SK-N-SH (cell line): ENCODE data around the gene CLDN10. TPM values are rescaled to one million over a fixed set of nuclear protein-coding genes. Genes with fewer than 3 reads are reported as not detected.

Source experiments
- CTCF ChIA-PET: fragments of 300-600, 350-600 bp; formaldehyde crosslinking; extraction: SDS; loops from one replicate; lab custom pipeline; 2021; lab: Yijun Ruan, JAX
- POLR2A ChIA-PET: fragments of 350-600 bp; sonication (Branson Sonifier 250); formaldehyde crosslinking; extraction: SDS; loops from one replicate; lab custom pipeline; 2020; ENCODE audit warnings: antibody characterized with exemption, inconsistent platforms; lab: Yijun Ruan, JAX
- DNase-seq: peaks from one replicate; pipeline ENCODE4 v3.0.0; 2012
- H2AFZ ChIP-seq: fragments of 200-600 bp; sonication (generic); 2 replicates; pipeline ENCODE4 v1.8.1; 2016; ENCODE audit warnings: antibody characterized with exemption, mild to moderate bottlenecking, low read depth
- H3F3A ChIP-seq: fragments of 200-600 bp; sonication (generic); replicated peaks from 2 replicates; pipeline ENCODE3; 2016; ENCODE audit warnings: antibody characterized with exemption, mild to moderate bottlenecking; ENCODE audit not compliant: insufficient read depth
- H3K27ac ChIP-seq, 2 experiments: fragments of 200-500 bp in 1 of 2; fragments of 200-600 bp in 1 of 2; sonication (Bioruptor generic) in 1 of 2; sonication (generic), shearing (Covaris generic) in 1 of 2; 2 replicates each; pipeline versions ENCODE4 v1.5.1 to v1.6.1; 2014 to 2016; ENCODE audit warnings: low read depth in 2 of 2, inconsistent platforms in 1 of 2, low read length in 1 of 2, mild to moderate bottlenecking in 1 of 2, mixed read lengths in 1 of 2
- H3K27me3 ChIP-seq: fragments of 200-600 bp; sonication (generic), shearing (Covaris generic); 2 replicates; pipeline ENCODE4 v1.6.1; 2016; ENCODE audit warnings: mixed run types; ENCODE audit not compliant: insufficient read depth
- H3K36me3 ChIP-seq, 2 experiments: fragments of 200-500 bp in 1 of 2; fragments of 200-600 bp in 1 of 2; sonication (Bioruptor generic) in 1 of 2; sonication (generic) in 1 of 2; replicated peaks in 1 of 2; 2 replicates each; pipeline versions ENCODE3 to v1.5.1; 2014 to 2016; ENCODE audit warnings: low read length in 1 of 2, mild to moderate bottlenecking in 1 of 2; ENCODE audit not compliant: insufficient read depth in 2 of 2, control insufficient read depth in 1 of 2
- H3K4me1 ChIP-seq, 2 experiments: fragments of 200-500 bp in 1 of 2; fragments of 200-600 bp in 1 of 2; sonication (Bioruptor generic) in 1 of 2; sonication (generic), shearing (Covaris generic) in 1 of 2; 2 replicates each; pipeline versions ENCODE4 v1.5.1 to v1.6.1; 2014 to 2016; ENCODE audit warnings: low read depth in 1 of 2, low read length in 1 of 2, mixed run types in 1 of 2; ENCODE audit not compliant: insufficient read depth in 2 of 2, control insufficient read depth in 1 of 2
- H3K4me2 ChIP-seq: fragments of 200-600 bp; sonication (generic), shearing (Covaris generic); 2 replicates; pipeline ENCODE4 v1.6.1; 2017; ENCODE audit warnings: mixed run types
- H3K4me3 ChIP-seq, 2 experiments: fragments of 200-500 bp in 1 of 2; fragments of 200-600 bp in 1 of 2; sonication (Bioruptor generic) in 1 of 2; sonication (generic), shearing (Covaris generic) in 1 of 2; 2 replicates each; pipeline versions ENCODE4 v1.5.1 to v1.8.1; 2014 to 2016; ENCODE audit warnings: low read depth in 2 of 2, inconsistent platforms in 1 of 2, low read length in 1 of 2, mild to moderate bottlenecking in 1 of 2, mixed read lengths in 1 of 2, moderate library complexity in 1 of 2
- H3K79me2 ChIP-seq: fragments of 200-600 bp; sonication (generic); 2 replicates; pipeline ENCODE4 v1.8.1; 2017; ENCODE audit warnings: mild to moderate bottlenecking; ENCODE audit not compliant: insufficient read depth
- H3K9ac ChIP-seq: fragments of 200-600 bp; sonication (generic); 2 replicates; pipeline ENCODE4 v1.6.1; 2017; ENCODE audit warnings: mixed run types
- H3K9me2 ChIP-seq: fragments of 200-600 bp; sonication (generic); 2 replicates; pipeline ENCODE4 v1.6.1; 2017; ENCODE audit warnings: mixed run types
- H3K9me3 ChIP-seq: fragments of 200-600 bp; sonication (generic); 2 replicates; pipeline ENCODE4 v1.6.1; 2017; ENCODE audit warnings: mixed run types, mild to moderate bottlenecking, moderate library complexity
- H4K20me1 ChIP-seq: fragments of 200-600 bp; sonication (generic); 2 replicates; pipeline ENCODE4 v1.6.1; 2017; ENCODE audit warnings: mild to moderate bottlenecking, mixed run types; ENCODE audit not compliant: insufficient read depth
- EZH2phosphoT487 ChIP-seq: fragments of 200-600 bp; sonication (generic); IDR thresholded peaks from 2 replicates; pipeline ENCODE4 v1.6.1; 2017; ENCODE audit warnings: low read depth, mixed run types, mild to moderate bottlenecking, antibody characterized with exemption, moderate library complexity, borderline replicate concordance
- MEF2A ChIP-seq: IDR thresholded peaks from 2 replicates; pipeline ENCODE4 v1.4.0; 2012; ENCODE audit warnings: low read depth, borderline replicate concordance
- MXI1 ChIP-seq: IDR thresholded peaks from 2 replicates; pipeline ENCODE4 v1.6.1; 2012; ENCODE audit warnings: mild to moderate bottlenecking, low read depth, low read length, improper control_type of control experiment
- RFX5 ChIP-seq: IDR thresholded peaks from 2 replicates; pipeline ENCODE4 v1.6.1; 2012; ENCODE audit warnings: mild to moderate bottlenecking, improper control_type of control experiment, low read length
- RXRA ChIP-seq: IDR thresholded peaks from 2 replicates; pipeline ENCODE4 v1.4.0; 2012; ENCODE audit warnings: low read depth, mild to moderate bottlenecking, borderline replicate concordance
- SMC3 ChIP-seq: IDR thresholded peaks from 2 replicates; pipeline ENCODE4 v1.6.1; 2012; ENCODE audit warnings: low read depth, low read length, improper control_type of control experiment
- WGBS: methylation state at CpG from one replicate; pipeline ENCODE4 v1.1.6; 2017; ENCODE audit warnings: low lambda C conversion rate; 5-methylcytosine and 5-hydroxymethylcytosine counted together
- polyA plus RNA-seq, 3 experiments: library from polyadenylated mRNA; depleted of rRNA; stranded (reverse); fragments of >200 nt; gene quantifications; 2 replicates each; pipeline ENCODE4 v1.2.3, GENCODE V29; 2012
- TF ChIP-seq, protein P1 (sequence below): IDR thresholded peaks from 2 replicates; pipeline ENCODE4 v1.6.1; 2012; ENCODE audit warnings: mild to moderate bottlenecking, low read depth, low read length, moderate library complexity
- TF ChIP-seq, protein P2 (sequence below): fragments of 150-350 bp; IDR thresholded peaks from 2 replicates; pipeline ENCODE4 v1.6.1; 2016; ENCODE audit warnings: mild to moderate bottlenecking, low read depth, low read length

Gene CLDN10
- polyA plus RNA-seq, 1 of the 3 experiments (the other 2 are of a cell fraction): 0.05 TPM

DNA sequence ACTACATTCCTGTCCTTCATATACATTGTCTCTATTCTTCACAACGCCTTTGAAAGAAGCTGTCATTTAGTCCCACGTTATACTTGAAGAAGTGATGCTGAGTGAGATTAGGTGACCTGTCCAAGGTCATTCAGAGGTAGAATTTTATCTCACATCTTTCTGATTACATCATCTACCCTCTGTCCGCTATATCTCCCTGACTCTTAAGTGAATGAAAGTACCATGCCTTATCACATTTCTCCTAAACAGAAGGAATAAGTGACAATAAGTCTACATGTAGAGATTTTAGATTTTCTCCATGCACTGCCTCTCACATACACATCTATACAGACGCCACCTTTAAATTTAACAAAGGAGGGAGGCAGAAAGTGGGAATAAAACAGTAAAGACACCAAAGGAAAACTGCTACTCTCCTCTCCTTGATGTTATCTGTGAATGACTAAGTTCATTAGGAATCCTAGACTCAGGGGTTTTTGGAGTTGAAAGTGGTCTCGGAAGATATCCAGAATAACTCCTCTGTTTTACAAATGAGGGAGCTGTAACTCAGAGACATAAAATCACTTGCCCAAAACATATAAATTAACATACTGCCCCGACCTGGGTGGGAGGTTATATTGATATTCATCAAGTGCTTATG is 4.9 kb upstream of the CLDN10 start:
- Histone ChIP-seq H2AFZ (peak overlapping the region; percentile 66), H3K79me2 (no peaks in the 10 kb centered on the region), H4K20me1 (no peaks in the 10 kb centered on the region), H3K4me3 (no peak overlapping the region), H3K9me3 (no peaks in the 10 kb centered on the region), H3K9ac (no peak overlapping the region), H3F3A (no peaks in the 10 kb centered on the region), H3K4me1 (no peaks in the 10 kb centered on the region; a peak in 2 of 4 replicates), H3K27ac (no peak overlapping the region), H3K36me3 (no peaks in the 10 kb centered on the region), H3K27me3 (no peaks in the 10 kb centered on the region), H3K9me2 (no peaks in the 10 kb centered on the region), H3K4me2 (peak overlapping the region; percentile 32; the same call in 1 of the 2 replicates)
- TF ChIP-seq RXRA (peak; percentile 69; the same call in 1 of the 2 replicates), RFX5 (no peak)
- no peak for DNase-seq
- CTCF ChIA-PET: interaction anchor here (0.6 to 5.3 kb wide), 2 partner anchors 8 to 11 kb away, joined by 3 to 29 read pairs; no protein-coding TSS in a partner anchor
- WGBS: 32% methylated on average over 6 of the region's 6 CpGs
- POLR2A ChIA-PET: no interaction called here

DNA sequence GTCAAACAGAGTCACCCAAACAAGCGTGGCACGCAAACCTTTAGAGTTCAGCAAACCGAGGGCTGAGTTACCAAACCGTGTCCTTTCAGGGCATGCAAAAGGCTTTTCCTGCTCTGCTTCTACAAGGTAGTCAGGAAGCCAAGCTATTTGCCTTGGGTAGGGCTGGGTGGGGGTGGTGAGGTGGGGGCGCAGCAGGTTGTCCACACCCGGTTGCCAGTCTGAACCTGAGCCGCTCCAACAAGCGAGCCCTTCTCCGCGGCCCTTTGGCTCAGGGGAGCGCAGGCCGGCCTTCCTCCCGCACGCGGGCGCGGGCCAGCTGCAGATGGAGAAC is 347 bp upstream of the CLDN10 start:
- peak overlapping the region in 1 of 2 experiments; percentile 22; a peak in 1 of 4 replicates for H3K4me3 ChIP-seq
- H3K4me1 ChIP-seq: no peaks in the 10 kb centered on the region; a peak in 2 of 4 replicates
- no peaks in the 10 kb centered on the region for H4K20me1 ChIP-seq
- H3K4me2 ChIP-seq: no peak overlapping the region
- no peak overlapping the region for H3K27ac ChIP-seq
- no peaks in the 10 kb centered on the region for H3K36me3 ChIP-seq
- no peaks in the 10 kb centered on the region for H3K79me2 ChIP-seq
- no peak for DNase-seq
- no peaks in the 10 kb centered on the region for H3K27me3 ChIP-seq
- ChIA-PET CTCF (interaction anchor here (0.8 to 1.1 kb wide), 3 partner anchors 10 to 15 kb away, joined by 3 to 4 read pairs (median 4); no protein-coding TSS in a partner anchor), POLR2A (no interaction called here)
- no peaks in the 10 kb centered on the region for H3K9me2 ChIP-seq
- TF ChIP-seq MXI1 (no peak), EZH2phosphoT487 (no peak), MEF2A (no peak), SMC3 (no peak)
- TF ChIP-seq, protein P1, sequence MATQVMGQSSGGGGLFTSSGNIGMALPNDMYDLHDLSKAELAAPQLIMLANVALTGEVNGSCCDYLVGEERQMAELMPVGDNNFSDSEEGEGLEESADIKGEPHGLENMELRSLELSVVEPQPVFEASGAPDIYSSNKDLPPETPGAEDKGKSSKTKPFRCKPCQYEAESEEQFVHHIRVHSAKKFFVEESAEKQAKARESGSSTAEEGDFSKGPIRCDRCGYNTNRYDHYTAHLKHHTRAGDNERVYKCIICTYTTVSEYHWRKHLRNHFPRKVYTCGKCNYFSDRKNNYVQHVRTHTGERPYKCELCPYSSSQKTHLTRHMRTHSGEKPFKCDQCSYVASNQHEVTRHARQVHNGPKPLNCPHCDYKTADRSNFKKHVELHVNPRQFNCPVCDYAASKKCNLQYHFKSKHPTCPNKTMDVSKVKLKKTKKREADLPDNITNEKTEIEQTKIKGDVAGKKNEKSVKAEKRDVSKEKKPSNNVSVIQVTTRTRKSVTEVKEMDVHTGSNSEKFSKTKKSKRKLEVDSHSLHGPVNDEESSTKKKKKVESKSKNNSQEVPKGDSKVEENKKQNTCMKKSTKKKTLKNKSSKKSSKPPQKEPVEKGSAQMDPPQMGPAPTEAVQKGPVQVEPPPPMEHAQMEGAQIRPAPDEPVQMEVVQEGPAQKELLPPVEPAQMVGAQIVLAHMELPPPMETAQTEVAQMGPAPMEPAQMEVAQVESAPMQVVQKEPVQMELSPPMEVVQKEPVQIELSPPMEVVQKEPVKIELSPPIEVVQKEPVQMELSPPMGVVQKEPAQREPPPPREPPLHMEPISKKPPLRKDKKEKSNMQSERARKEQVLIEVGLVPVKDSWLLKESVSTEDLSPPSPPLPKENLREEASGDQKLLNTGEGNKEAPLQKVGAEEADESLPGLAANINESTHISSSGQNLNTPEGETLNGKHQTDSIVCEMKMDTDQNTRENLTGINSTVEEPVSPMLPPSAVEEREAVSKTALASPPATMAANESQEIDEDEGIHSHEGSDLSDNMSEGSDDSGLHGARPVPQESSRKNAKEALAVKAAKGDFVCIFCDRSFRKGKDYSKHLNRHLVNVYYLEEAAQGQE: no peak
- TF ChIP-seq, protein P2, sequence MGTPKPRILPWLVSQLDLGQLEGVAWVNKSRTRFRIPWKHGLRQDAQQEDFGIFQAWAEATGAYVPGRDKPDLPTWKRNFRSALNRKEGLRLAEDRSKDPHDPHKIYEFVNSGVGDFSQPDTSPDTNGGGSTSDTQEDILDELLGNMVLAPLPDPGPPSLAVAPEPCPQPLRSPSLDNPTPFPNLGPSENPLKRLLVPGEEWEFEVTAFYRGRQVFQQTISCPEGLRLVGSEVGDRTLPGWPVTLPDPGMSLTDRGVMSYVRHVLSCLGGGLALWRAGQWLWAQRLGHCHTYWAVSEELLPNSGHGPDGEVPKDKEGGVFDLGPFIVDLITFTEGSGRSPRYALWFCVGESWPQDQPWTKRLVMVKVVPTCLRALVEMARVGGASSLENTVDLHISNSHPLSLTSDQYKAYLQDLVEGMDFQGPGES: no peak
- WGBS: 65% methylated on average over 16 of the region's 17 CpGs
- H2AFZ ChIP-seq: no peak overlapping the region
- H3K9me3 ChIP-seq: no peaks in the 10 kb centered on the region
- no peaks in the 10 kb centered on the region for H3F3A ChIP-seq
- no peak overlapping the region for H3K9ac ChIP-seq
